COLO668 (cell line): ENCODE results near the gene REXO1.

ENCODE experiments used
- DNase-seq: peaks from one replicate; lab custom pipeline; 2025; ENCODE audit not compliant: unreplicated experiment; lab: John Stamatoyannopoulos, UW

Gene REXO1

GRCh38 chr19:1851654-1852580 is 3.6 kb upstream of the REXO1 start:
- DNase-seq: peak; percentile 7

- peak; percentile 7 for DNase-seq
Measured at GRCh38 chr19:1850809-1851653, 2.7 kb upstream of the REXO1 start.

- no peak for DNase-seq
Measured at GRCh38 chr19:1849886-1850398, 1.7 kb upstream of the REXO1 start.

- DNase-seq: no peak
Measured at GRCh38 chr19:1849132-1849474, 820 bp upstream of the REXO1 start.

- DNase-seq: peak; percentile 56
Measured at GRCh38 chr19:1847684-1848398, 442 bp downstream of the REXO1 start.

GRCh38 chr19:1847348-1847683 is 967 bp downstream of the REXO1 start:
- no peak for DNase-seq

GRCh38 chr19:1846517-1847204 is 1.6 kb downstream of the REXO1 start:
- peak; percentile 5 for DNase-seq

GRCh38 chr19:1845642-1846041 is 2.6 kb downstream of the REXO1 start:
- no peak for DNase-seq

- DNase-seq: no peak
Measured at GRCh38 chr19:1845125-1845515, 3.2 kb downstream of the REXO1 start.

GRCh38 chr19:1844513-1845124 is 3.7 kb downstream of the REXO1 start:
- no peak for DNase-seq

- no peak for DNase-seq
Measured at GRCh38 chr19:1843646-1844394, 4.5 kb downstream of the REXO1 start.

- DNase-seq: no peak
Measured at GRCh38 chr19:1843116-1843515, 5.2 kb downstream of the REXO1 start.

GRCh38 chr19:1841209-1841924 is 6.9 kb downstream of the REXO1 start:
- DNase-seq: no peak

GRCh38 chr19:1840541-1841115 is 7.7 kb downstream of the REXO1 start:
- no peak for DNase-seq

GRCh38 chr19:1839658-1840540 is 8.4 kb downstream of the REXO1 start:
- DNase-seq: no peak

- peak; percentile 24 for DNase-seq
Measured at GRCh38 chr19:1837625-1838105, 10.6 kb downstream of the REXO1 start.

GRCh38 chr19:1837222-1837565 is 11.1 kb downstream of the REXO1 start:
- no peak for DNase-seq
